ENCODE results near the gene ZNF83. TPM values are rescaled to one million over a fixed set of nuclear protein-coding genes. Genes with fewer than 3 reads are reported as not detected.
"Not testable (repeated sequence)": the region's sequence is repeated elsewhere in the genome, so short reads cannot be mapped to it uniquely, and the experiment has no call there.

Gene ZNF83
- total RNA-seq, result 10 to 100 TPM; 31.8 to 87.7 (median 65.9) TPM
- polyA plus RNA-seq, result 10 to 100 TPM; 38.4 to 58.8 (median 49.3) TPM
- long read RNA-seq, donor 1, transcript ZNF83-203 (2 exons, 3,743 nt), result major isoform, 37 of 55 reads
- long read RNA-seq, donor 1, partial matches to known transcripts, result 11 of 55 reads
- long read RNA-seq, donor 1, other reads (novel, unspliced or antisense), result 0 of 55 reads
- long read RNA-seq, donor 2, transcript ZNF83-203 (2 exons, 3,743 nt), result major isoform, 14 of 16 reads
- long read RNA-seq, donor 2, partial matches to known transcripts, result 0 of 16 reads
- long read RNA-seq, donor 2, other reads (novel, unspliced or antisense), result 0 of 16 reads

DNA sequence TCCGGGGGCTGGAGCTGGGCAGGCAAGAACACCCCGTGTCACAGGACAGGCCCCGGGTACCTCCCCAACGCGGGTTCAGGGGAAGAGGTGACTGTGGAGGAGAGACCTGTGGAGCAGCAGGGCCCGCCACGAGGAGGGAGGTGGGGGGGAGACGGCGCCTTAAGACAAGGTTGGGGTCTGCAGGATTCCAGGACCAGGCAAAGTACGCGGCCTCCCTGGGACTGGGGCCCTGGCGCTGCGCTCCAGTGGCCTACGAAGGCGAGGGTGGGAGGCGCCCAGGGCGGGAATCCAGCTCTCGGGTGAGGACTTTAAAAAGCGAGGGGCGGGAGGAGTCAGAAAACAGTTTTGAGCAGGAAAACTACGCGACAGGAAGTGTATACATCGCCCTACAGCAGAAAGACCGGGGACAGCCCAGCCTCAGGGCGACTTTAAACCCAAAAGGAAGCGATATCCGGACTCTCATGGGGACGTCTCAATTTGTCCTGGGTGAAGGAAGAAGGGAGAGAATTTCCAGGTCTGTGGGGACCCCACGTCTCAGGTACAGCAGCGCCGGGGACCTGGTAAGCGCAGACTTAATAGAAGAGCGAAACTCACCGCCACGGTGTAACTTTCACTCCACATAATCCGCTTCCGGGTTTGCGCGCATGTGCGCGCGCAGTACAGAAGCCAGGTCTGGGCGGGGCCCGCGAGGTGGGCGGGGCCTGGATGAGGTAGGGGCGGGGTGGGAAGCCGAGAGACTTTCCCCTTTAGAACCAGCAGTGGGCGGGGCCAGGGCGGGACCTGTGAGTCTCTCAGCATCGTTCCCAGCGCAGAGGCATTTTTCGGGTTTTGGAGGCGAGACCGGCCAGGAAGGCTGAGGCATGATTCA lies at the start of gene ZNF83:
Gene ZNF83 (minus strand): TSS at position 638 of the 868 bp plus-strand sequence.
- H3K9me3 ChIP-seq, result peaks cover 0 to 41% (median 5%) of the 10 kb centered on the region in 8 donors
- peak within 1 kb of the TSS; percentile 89 to 93 (median 92) for H3K27ac ChIP-seq
- peak; percentile 98 for DNase-seq
- H3K27me3 ChIP-seq (replicated peaks in 1 of 7), result no peaks in the 10 kb centered on the region
- H3K36me3 ChIP-seq, result peaks cover 0 to 24% (median 4%) of the 10 kb centered on the region in 6 donors
- peaks cover 4 to 35% (median 18%) of the 10 kb centered on the region in 6 donors for H3K4me1 ChIP-seq
- TF ChIP-seq POLR2A (IDR thresholded peaks at IDR 0.05) (peak in 2 of 3 donors; percentile 10 to 61), POLR2AphosphoS5 (IDR thresholded peaks at IDR 0.05) (peak; percentile 85 to 92 (median 89)), CTCF (IDR thresholded peaks at IDR 0.05 in 8 of 11, conservative IDR thresholded peaks at IDR 0.05 in 3 of 11) (no peak)
- intact Hi-C loops (cut with DNase I; ENCODE audit: low total_unique reads), result loop anchor here (5.0 kb wide), 1 partner anchor 36 kb away; no protein-coding TSS in a partner anchor
- H3K4me3 ChIP-seq, result peak within 1 kb of the TSS; percentile 41 to 80 (median 70)
- WGBS, 5 donors, result 0 to 1% (median 1%) methylated on average over 51 to 55 of the region's 55 CpGs

DNA sequence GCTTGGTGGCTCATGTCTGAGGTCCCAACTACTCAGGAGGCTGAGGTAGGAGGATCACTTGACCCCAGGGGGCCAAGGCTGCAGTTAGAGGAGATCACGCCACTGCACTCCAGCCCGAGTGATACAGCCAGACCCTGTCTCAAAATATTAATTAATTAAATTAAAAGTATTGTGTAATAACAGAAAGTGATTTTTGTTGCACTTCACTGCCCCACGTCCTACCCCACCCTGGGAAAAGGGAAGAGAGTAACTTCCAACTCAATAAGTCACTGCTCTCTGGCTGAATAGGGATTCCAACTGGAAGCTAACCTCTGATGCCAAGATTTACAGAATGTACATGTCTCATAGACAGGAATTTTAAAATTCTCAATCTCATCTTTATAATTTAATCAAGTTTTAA lies 49.5 kb upstream of the ZNF83 start:
- DNase-seq, result no peak
- intact Hi-C loops (cut with DNase I; ENCODE audit: low total_unique reads), result no loop called here

GRCh38 chr19:52685811-52686210 lies 47.7 kb upstream of the ZNF83 start:
- WGBS, 5 donors, result 62 to 85% (median 68%) methylated on average over 1 of the region's 1 CpG
- Histone ChIP-seq H3K4me1 (peaks cover 0 to 39% (median 17%) of the 10 kb centered on the region in 6 donors), H3K9me3 (no peaks in the 10 kb centered on the region), H3K4me3 (no peak overlapping the region), H3K36me3 (peaks cover 0 to 23% (median 0%) of the 10 kb centered on the region in 6 donors), H3K27ac (no peak overlapping the region), H3K27me3 (replicated peaks in 1 of 7) (no peaks in the 10 kb centered on the region)
- intact Hi-C loops (cut with DNase I; ENCODE audit: low total_unique reads), result no loop called here
- DNase-seq, result no peak
- TF ChIP-seq POLR2A (IDR thresholded peaks at IDR 0.05) (no peak), POLR2AphosphoS5 (IDR thresholded peaks at IDR 0.05) (no peak), CTCF (IDR thresholded peaks at IDR 0.05 in 8 of 11, conservative IDR thresholded peaks at IDR 0.05 in 3 of 11) (no peak)

More for the DNA sequence above, 49.5 kb upstream of the ZNF83 start:
- no peaks in the 10 kb centered on the region for H3K9me3 ChIP-seq
- TF ChIP-seq POLR2A (IDR thresholded peaks at IDR 0.05), result no peak
- TF ChIP-seq POLR2AphosphoS5 (IDR thresholded peaks at IDR 0.05), result no peak
- TF ChIP-seq CTCF (IDR thresholded peaks at IDR 0.05 in 8 of 11, conservative IDR thresholded peaks at IDR 0.05 in 3 of 11), result no peak
- no peaks in the 10 kb centered on the region for H3K27me3 ChIP-seq (replicated peaks in 1 of 7)
- H3K27ac ChIP-seq, result no peak overlapping the region
- 79 to 88% (median 82%) methylated on average over 3 of the region's 3 CpGs for WGBS, 5 donors
- H3K36me3 ChIP-seq, result peaks cover 0 to 23% (median 0%) of the 10 kb centered on the region in 6 donors
- H3K4me1 ChIP-seq, result peaks cover 0 to 45% (median 24%) of the 10 kb centered on the region in 6 donors
- H3K4me3 ChIP-seq, result no peak overlapping the region

DNA sequence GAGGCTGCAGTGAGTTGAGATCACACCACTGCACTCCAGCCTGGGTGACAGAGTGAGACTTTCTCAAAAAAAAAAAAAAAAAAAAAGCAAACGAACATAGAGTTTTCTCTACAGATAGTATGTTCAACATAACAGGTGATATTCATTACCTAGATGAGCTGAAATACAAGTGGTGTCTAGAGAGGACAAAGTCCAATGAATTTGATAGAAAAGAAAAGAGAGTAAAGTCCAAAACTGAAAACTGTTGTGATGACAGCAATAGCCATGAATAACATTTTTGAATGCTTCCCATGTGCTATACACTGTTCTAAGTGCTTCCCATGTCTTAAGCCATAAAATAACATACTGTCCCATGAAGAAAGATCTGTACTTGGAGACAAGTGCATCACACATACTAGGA lies 43.1 kb upstream of the ZNF83 start:
- intact Hi-C loops (cut with DNase I; ENCODE audit: low total_unique reads); H3K9me3 ChIP-seq: not testable (repeated sequence)
- WGBS, 5 donors, result 21 to 80% (median 67%) methylated on average over 1 of the region's 1 CpG

More for the DNA sequence above, 43.1 kb upstream of the ZNF83 start:
- DNase-seq; H3K4me3 ChIP-seq; H3K4me1 ChIP-seq; H3K27ac ChIP-seq; H3K27me3 ChIP-seq (replicated peaks in 1 of 7): not testable (repeated sequence)
- peaks cover 0 to 41% (median 0%) of the 10 kb centered on the region in 6 donors for H3K36me3 ChIP-seq

Measured in spleen (tissue), 13 donors.